ENCODE measurements around the gene ETHE1. TPM values are rescaled to one million over a fixed set of nuclear protein-coding genes. Genes with fewer than 3 reads are reported as not detected.
A peak's percentile ranks its signal among the peaks of the same experiment; 100 is the strongest.

ETHE1 gene, protein sequence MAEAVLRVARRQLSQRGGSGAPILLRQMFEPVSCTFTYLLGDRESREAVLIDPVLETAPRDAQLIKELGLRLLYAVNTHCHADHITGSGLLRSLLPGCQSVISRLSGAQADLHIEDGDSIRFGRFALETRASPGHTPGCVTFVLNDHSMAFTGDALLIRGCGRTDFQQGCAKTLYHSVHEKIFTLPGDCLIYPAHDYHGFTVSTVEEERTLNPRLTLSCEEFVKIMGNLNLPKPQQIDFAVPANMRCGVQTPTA
- 32.4 TPM for total RNA-seq

DNA sequence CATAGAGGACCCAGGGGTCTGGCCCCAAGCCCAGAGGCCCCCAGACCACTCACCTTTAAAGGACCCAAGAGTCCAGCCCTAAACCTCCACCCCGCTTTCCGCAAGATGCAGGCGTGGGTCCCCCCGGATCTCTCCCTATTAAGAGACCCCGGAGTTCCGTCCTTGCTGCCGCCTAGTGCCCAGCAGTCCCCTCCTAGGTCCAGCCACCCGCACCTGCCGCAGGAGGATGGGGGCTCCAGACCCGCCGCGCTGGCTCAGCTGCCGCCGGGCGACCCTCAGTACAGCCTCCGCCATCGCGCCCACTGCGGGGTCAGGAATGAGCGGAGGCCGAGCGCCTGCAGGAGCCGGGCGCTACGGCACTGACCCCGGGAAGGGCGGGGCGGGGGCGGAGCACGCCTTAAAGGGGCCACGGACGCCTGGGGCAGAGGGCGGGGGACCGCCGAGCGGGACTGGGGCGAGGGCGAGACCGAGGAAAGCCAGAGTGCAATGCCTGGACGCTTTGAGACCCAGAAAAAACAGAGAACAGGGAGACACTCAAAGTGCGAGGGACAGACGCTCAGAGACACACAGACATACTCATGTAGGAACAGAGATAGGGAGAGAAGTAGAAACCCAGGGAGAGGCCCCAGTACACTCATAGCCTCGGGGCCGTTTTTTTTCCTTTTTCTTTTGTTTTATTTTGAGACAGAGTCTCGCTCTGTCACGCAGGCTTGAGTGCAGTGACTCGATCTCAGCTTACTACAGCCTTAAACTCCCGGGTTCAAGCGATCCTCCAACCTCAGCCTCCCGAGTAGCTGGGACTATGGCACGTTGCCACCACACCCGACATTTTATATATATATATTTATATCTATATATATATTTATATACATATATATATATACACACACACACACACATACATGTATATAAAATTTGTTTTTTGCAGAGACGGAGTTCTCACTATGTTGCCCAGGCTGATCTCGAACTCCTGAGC, at the start of gene ETHE1:
Gene ETHE1, minus strand, starts transcription at position 318 of the 976 bp plus-strand sequence. Its CDS starts 24 bp downstream, at position 294.
- peaks cover 18 to 25% (median 23%) of the 10 kb centered on the region in 3 donors for H3K4me1 ChIP-seq (ENCODE audit: control insufficient read depth in 3 of 3, insufficient read depth in 3 of 3, low read length in 3 of 3)
- peak within 1 kb of the TSS; percentile 90 to 93 (median 91) for H3K4me3 ChIP-seq (ENCODE audit: low read length in 3 of 3)
- H3K36me3 ChIP-seq (ENCODE audit: control insufficient read depth in 3 of 3, insufficient read depth in 3 of 3, low read length in 3 of 3), result peaks cover 0 to 2% (median 0%) of the 10 kb centered on the region in 3 donors
- H3K9me3 ChIP-seq (ENCODE audit: control insufficient read depth in 3 of 3, low read length in 3 of 3), result no peaks in the 10 kb centered on the region
- no peaks in the 10 kb centered on the region for H3K27me3 ChIP-seq (ENCODE audit: control insufficient read depth in 3 of 3, insufficient read depth in 3 of 3, low read length in 3 of 3)
- H3K9ac ChIP-seq (ENCODE audit: low read depth in 1 of 3, low read length in 3 of 3), result peak within 1 kb of the TSS; percentile 85 to 92 (median 89)
- H3K27ac ChIP-seq (ENCODE audit: low read depth, low read length), result peak within 1 kb of the TSS; percentile 75

DNA sequence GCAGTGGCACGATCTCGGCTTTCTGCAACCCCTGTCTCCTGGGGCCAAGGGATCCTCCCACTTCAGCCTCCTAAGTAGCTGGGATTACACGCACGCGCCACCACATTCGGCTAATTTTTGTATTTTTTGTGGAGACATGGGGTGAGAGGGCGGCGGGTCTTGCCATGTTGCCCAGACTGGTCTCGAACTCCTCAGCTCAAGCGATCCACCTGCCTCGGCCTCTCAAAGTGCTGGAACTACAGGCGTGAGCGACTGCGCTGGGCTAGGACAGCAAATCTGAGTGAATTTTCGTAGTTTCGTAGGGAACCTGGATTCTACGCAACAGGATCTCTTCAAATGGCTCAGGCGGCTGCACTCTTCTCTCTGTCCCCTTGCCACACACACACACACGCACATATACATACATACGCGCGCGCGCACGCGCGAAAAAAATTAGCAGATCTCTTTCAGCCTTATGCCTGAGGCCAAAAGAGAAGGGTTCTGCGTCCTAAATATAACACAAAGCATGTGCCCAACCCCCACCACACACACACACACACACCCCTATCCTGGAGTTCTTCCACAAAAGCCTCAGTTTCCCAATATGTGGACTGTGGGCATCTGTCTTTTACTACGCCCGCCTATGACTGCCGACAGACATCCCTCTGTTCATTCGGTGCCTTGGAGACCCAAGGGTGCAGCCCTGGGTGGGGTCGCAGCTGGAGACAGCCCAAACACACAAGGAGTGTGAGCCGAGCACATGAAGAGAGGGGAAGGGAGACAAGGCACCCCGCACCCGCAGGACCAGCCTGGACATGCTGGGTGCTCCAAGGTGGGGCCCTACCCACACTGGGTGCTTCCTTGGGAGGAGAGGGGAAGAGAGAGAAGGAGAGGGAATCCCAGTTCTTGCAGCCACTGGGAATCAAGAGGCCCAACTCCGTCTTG, 49.2 kb upstream of the ETHE1 start:
- no peaks in the 10 kb centered on the region for H3K9me3 ChIP-seq (ENCODE audit: control insufficient read depth in 3 of 3, low read length in 3 of 3)
- H3K36me3 ChIP-seq (ENCODE audit: control insufficient read depth in 3 of 3, insufficient read depth in 3 of 3, low read length in 3 of 3), result peaks cover 0 to 9% (median 0%) of the 10 kb centered on the region in 3 donors
- H3K27ac ChIP-seq (ENCODE audit: low read depth, low read length), result no peak overlapping the region
- H3K9ac ChIP-seq (ENCODE audit: low read depth in 1 of 3, low read length in 3 of 3), result peak overlapping the region; percentile 19 to 25 (median 20)
- H3K27me3 ChIP-seq (ENCODE audit: control insufficient read depth in 3 of 3, insufficient read depth in 3 of 3, low read length in 3 of 3), result no peaks in the 10 kb centered on the region
- peaks cover 18 to 22% (median 21%) of the 10 kb centered on the region in 3 donors for H3K4me1 ChIP-seq (ENCODE audit: control insufficient read depth in 3 of 3, insufficient read depth in 3 of 3, low read length in 3 of 3)
- H3K4me3 ChIP-seq (ENCODE audit: low read length in 3 of 3), result peak overlapping the region; percentile 62 to 99 (median 98)

DNA sequence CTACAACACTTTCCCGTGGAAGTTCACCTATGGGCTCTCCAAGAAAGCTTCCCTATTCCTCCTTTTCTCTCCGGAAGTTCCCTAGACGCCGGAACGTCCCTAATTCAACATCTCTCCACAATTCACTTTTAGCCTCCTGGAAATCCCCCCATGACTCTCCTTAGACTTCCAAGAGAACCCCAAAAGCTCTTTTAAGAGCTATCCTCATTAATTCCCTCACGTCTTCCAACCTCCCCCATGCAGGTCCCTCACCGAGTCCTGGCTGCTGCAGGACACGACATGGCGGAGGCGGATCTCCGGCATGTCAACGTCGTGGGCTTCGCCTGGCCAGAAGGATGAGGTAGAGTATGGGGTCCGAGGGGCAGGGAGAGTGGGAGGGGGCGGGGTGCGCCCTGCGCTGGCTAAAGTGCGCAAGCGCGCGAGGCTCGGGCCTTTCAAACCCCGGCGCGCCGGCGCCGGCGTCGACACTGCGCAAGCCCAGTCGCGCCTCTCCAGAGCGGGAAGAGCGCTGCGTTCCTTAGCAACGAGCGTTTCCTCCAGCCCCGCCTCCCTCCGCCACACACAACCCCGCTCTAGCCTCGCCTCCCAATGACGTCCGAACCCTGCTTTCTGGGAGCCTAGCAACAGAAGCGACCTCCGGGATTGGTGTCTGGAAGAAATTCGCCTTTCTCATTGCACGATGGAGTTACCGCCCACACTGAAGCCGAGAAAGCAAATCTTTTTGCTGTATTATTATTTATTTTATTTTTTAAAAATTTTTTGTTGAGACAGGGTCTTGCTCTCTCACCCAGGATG, 48.4 kb upstream of the ETHE1 start, which contains the start of the genes PINLYP and XRCC1:
Gene PINLYP, plus strand, starts transcription at position 646 of the 795 bp plus-strand sequence. CDS start 1,391 bp downstream, outside the sequence.
Gene XRCC1, minus strand, starts transcription at position 372 of the 795 bp plus-strand sequence. Its CDS starts 69 bp downstream, at position 303.
- Histone ChIP-seq H3K9ac (ENCODE audit: low read depth in 1 of 3, low read length in 3 of 3) (peak within 1 kb of the TSS; percentile 97 to 99 (median 98)), H3K9me3 (ENCODE audit: control insufficient read depth in 3 of 3, low read length in 3 of 3) (no peaks in the 10 kb centered on the region)

DNA sequence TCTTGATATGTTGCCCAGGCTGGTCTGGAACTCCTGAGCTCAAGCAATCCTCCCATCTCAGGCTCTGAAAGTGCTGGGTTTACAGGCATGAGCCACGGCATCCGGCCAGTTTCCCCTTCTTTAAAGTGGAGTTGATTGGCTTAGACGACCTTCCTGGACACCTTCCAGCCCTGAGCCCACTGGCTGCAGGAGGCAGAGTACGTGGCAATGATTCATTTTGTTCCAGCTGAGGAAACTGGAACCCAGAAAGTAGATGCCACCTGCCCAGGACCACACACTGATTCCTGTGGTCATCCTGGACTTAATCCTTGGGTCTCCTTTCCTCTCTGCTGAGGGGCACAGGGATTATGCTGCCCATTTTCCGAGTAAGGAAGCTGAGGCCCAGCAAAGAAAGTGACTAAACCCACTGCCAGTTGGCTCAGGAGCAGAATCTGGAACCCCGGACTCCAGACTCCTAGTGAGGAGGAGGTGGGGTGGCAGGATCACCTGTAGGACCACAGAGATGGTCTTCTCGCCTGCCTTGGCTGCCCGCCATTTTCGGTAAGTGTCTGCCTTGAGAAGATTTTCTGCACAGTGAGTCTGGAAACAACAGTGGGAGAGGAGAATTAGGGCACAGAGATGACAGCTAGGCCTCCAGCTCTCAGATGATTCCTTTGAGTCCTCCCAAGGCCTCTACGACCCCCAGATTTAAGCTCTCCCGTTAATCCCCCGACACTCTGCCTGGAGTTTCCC, 47.6 kb upstream of the ETHE1 start:
- Histone ChIP-seq H3K27me3 (ENCODE audit: control insufficient read depth in 3 of 3, insufficient read depth in 3 of 3, low read length in 3 of 3) (no peaks in the 10 kb centered on the region), H3K4me3 (ENCODE audit: low read length in 3 of 3) (peak overlapping the region; percentile 98 to 99 (median 99)), H3K9me3 (ENCODE audit: control insufficient read depth in 3 of 3, low read length in 3 of 3) (no peaks in the 10 kb centered on the region), H3K27ac (ENCODE audit: low read depth, low read length) (peak overlapping the region; percentile 84), H3K4me1 (ENCODE audit: control insufficient read depth in 3 of 3, insufficient read depth in 3 of 3, low read length in 3 of 3) (peaks cover 15 to 18% (median 15%) of the 10 kb centered on the region in 3 donors), H3K9ac (ENCODE audit: low read depth in 1 of 3, low read length in 3 of 3) (peak overlapping the region; percentile 97 to 99 (median 98)), H3K36me3 (ENCODE audit: control insufficient read depth in 3 of 3, insufficient read depth in 3 of 3, low read length in 3 of 3) (peaks cover 0 to 9% (median 0%) of the 10 kb centered on the region in 3 donors)

More for the DNA sequence above, 48.4 kb upstream of the ETHE1 start, which contains the start of the genes PINLYP and XRCC1:
- Histone ChIP-seq H3K36me3 (ENCODE audit: control insufficient read depth in 3 of 3, insufficient read depth in 3 of 3, low read length in 3 of 3) (peaks cover 0 to 9% (median 0%) of the 10 kb centered on the region in 3 donors), H3K27ac (ENCODE audit: low read depth, low read length) (peak within 1 kb of the TSS; percentile 84), H3K27me3 (ENCODE audit: control insufficient read depth in 3 of 3, insufficient read depth in 3 of 3, low read length in 3 of 3) (no peaks in the 10 kb centered on the region), H3K4me3 (ENCODE audit: low read length in 3 of 3) (peak within 1 kb of the TSS; percentile 98 to 99 (median 99)), H3K4me1 (ENCODE audit: control insufficient read depth in 3 of 3, insufficient read depth in 3 of 3, low read length in 3 of 3) (peaks cover 15 to 18% (median 18%) of the 10 kb centered on the region in 3 donors)

DNA sequence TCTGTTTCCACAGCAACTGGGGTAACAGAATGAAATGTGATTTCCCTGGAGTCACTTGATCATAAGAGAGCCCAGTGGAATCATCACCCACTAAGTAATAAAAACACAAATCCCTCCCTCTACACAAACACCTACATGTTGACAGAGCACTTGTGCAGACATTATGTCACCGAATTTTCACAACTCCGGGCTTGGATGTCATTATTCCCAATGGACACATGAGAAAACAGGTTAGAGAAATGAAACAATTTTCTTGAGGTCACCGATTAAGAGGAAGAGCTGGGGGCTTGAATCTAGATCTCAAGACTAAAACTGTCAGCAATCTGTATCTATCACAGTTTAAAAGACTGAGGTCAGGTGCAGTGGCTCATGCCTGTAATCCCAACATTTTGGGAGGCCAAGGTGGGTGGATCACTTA, 45.2 kb upstream of the ETHE1 start:
- Histone ChIP-seq H3K27ac (ENCODE audit: low read depth, low read length) (no peak overlapping the region), H3K4me3 (ENCODE audit: low read length in 3 of 3) (no peak overlapping the region), H3K9me3 (ENCODE audit: control insufficient read depth in 3 of 3, low read length in 3 of 3) (no peaks in the 10 kb centered on the region), H3K27me3 (ENCODE audit: control insufficient read depth in 3 of 3, insufficient read depth in 3 of 3, low read length in 3 of 3) (no peaks in the 10 kb centered on the region), H3K36me3 (ENCODE audit: control insufficient read depth in 3 of 3, insufficient read depth in 3 of 3, low read length in 3 of 3) (peaks cover 0 to 9% (median 0%) of the 10 kb centered on the region in 3 donors), H3K9ac (ENCODE audit: low read depth in 1 of 3, low read length in 3 of 3) (peak overlapping the region in 1 of 3 donors; percentile 47), H3K4me1 (ENCODE audit: control insufficient read depth in 3 of 3, insufficient read depth in 3 of 3, low read length in 3 of 3) (peaks cover 15 to 18% (median 15%) of the 10 kb centered on the region in 3 donors)

DNA sequence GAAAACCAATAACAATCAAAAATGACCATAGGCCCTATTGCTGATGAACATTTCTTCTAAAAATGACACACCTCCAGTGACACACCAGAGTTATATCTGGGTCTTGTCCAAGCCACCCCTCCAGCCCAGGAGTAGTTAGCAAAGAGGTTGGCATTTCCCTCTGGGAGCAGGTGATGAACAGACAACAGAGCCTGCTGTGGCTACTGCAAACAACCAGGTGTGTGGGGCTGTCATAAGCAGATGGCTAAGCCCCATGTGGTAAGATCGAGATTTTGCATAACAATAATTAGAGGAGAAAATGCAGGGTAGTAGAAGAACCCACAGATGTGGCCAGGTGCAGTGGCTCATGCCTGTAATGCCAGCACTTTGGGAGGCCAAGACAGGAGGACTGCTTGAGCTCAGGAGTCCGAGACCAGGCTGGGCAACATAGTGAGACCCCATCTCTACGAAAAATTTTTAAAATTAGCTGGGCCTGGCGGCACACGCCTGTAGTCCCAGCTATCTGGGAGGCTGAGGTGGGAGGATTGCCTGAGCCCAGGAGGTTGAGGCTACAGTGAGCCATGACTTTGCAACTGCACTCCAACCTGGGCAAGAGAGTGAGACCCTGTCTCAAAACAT, 43.3 kb upstream of the ETHE1 start:
- Histone ChIP-seq H3K9ac (ENCODE audit: low read depth in 1 of 3, low read length in 3 of 3) (no peak overlapping the region), H3K27ac (ENCODE audit: low read depth, low read length) (no peak overlapping the region), H3K4me3 (ENCODE audit: low read length in 3 of 3) (no peak overlapping the region), H3K36me3 (ENCODE audit: control insufficient read depth in 3 of 3, insufficient read depth in 3 of 3, low read length in 3 of 3) (peaks cover 0 to 9% (median 0%) of the 10 kb centered on the region in 3 donors), H3K4me1 (ENCODE audit: control insufficient read depth in 3 of 3, insufficient read depth in 3 of 3, low read length in 3 of 3) (peaks cover 10 to 12% (median 11%) of the 10 kb centered on the region in 3 donors), H3K27me3 (ENCODE audit: control insufficient read depth in 3 of 3, insufficient read depth in 3 of 3, low read length in 3 of 3) (no peaks in the 10 kb centered on the region), H3K9me3 (ENCODE audit: control insufficient read depth in 3 of 3, low read length in 3 of 3) (no peaks in the 10 kb centered on the region)

DNA sequence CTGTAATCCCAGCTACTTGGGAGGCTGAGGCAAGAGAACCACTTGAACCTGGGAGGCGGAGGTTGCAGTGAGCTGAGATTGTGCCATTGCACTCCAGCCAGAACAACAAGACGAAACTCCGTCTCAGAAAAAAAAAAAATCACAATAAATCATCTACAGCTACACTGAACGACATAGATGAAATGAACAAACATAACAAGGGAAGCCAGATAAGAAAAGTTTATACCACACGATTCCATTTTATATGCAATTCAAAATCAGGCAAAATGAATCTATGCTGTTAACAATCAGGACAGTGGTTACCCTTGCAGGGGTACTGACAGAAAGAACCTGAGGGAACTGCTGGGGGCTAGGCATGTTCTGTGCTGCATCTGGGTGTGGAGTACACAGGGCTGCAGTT, 42.7 kb upstream of the ETHE1 start:
- Histone ChIP-seq H3K9ac (ENCODE audit: low read depth in 1 of 3, low read length in 3 of 3) (no peak overlapping the region), H3K36me3 (ENCODE audit: control insufficient read depth in 3 of 3, insufficient read depth in 3 of 3, low read length in 3 of 3) (peaks cover 0 to 9% (median 0%) of the 10 kb centered on the region in 3 donors), H3K4me1 (ENCODE audit: control insufficient read depth in 3 of 3, insufficient read depth in 3 of 3, low read length in 3 of 3) (peaks cover 4 to 7% (median 4%) of the 10 kb centered on the region in 3 donors), H3K27me3 (ENCODE audit: control insufficient read depth in 3 of 3, insufficient read depth in 3 of 3, low read length in 3 of 3) (no peaks in the 10 kb centered on the region), H3K9me3 (ENCODE audit: control insufficient read depth in 3 of 3, low read length in 3 of 3) (no peaks in the 10 kb centered on the region), H3K4me3 (ENCODE audit: low read length in 3 of 3) (no peak overlapping the region), H3K27ac (ENCODE audit: low read depth, low read length) (no peak overlapping the region)

DNA sequence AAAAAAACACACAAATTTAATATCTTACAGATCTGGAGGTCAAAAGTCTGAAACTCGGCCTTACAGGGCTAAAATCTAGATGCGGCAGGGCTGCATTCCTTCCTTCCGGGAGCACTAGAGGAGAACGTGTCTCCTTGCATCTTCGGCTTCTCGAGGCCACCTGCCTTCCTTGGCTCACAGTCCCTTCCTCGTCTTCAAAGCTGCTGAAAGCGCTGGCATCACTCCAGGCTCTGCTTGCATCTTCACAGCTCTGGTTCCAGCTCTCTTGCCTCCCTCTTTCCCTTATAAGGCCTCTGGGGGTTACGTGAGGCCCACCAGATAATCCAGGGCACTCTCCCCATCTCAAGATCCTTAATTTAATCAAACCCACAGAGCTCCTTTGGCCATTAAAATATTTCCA, 37.8 kb upstream of the ETHE1 start:
- no peak overlapping the region for H3K9ac ChIP-seq (ENCODE audit: low read depth in 1 of 3, low read length in 3 of 3)
- H3K4me3 ChIP-seq (ENCODE audit: low read length in 3 of 3), result no peak overlapping the region
- no peaks in the 10 kb centered on the region for H3K9me3 ChIP-seq (ENCODE audit: control insufficient read depth in 3 of 3, low read length in 3 of 3)
- peaks cover 15 to 21% (median 15%) of the 10 kb centered on the region in 3 donors for H3K4me1 ChIP-seq (ENCODE audit: control insufficient read depth in 3 of 3, insufficient read depth in 3 of 3, low read length in 3 of 3)
- H3K27ac ChIP-seq (ENCODE audit: low read depth, low read length), result no peak overlapping the region
- H3K27me3 ChIP-seq (ENCODE audit: control insufficient read depth in 3 of 3, insufficient read depth in 3 of 3, low read length in 3 of 3), result no peaks in the 10 kb centered on the region
- H3K36me3 ChIP-seq (ENCODE audit: control insufficient read depth in 3 of 3, insufficient read depth in 3 of 3, low read length in 3 of 3), result peaks cover 10% of the 10 kb centered on the region in 3 donors

Measured in skeletal muscle tissue (tissue), 4 donors.